ENCODE data around the gene KCNQ1.

The KCNQ1 gene

GRCh38 chr11:2439820-2440219 lies 5.0 kb upstream of the KCNQ1 start:
- in situ Hi-C loops (cut with HindIII; ENCODE audit: low sequenced_read_pairs), result no loop called here
- TF ChIP-seq, protein P1, sequence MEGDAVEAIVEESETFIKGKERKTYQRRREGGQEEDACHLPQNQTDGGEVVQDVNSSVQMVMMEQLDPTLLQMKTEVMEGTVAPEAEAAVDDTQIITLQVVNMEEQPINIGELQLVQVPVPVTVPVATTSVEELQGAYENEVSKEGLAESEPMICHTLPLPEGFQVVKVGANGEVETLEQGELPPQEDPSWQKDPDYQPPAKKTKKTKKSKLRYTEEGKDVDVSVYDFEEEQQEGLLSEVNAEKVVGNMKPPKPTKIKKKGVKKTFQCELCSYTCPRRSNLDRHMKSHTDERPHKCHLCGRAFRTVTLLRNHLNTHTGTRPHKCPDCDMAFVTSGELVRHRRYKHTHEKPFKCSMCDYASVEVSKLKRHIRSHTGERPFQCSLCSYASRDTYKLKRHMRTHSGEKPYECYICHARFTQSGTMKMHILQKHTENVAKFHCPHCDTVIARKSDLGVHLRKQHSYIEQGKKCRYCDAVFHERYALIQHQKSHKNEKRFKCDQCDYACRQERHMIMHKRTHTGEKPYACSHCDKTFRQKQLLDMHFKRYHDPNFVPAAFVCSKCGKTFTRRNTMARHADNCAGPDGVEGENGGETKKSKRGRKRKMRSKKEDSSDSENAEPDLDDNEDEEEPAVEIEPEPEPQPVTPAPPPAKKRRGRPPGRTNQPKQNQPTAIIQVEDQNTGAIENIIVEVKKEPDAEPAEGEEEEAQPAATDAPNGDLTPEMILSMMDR (IDR thresholded peaks at IDR 0.05; ENCODE audit: low read depth, low read length, missing control alignments), result no peak
- H3K4me3 ChIP-seq (ENCODE audit: low read depth, low read length), result no peak overlapping the region
- DNase-seq (ENCODE audit: low read depth), result no peak

DNA sequence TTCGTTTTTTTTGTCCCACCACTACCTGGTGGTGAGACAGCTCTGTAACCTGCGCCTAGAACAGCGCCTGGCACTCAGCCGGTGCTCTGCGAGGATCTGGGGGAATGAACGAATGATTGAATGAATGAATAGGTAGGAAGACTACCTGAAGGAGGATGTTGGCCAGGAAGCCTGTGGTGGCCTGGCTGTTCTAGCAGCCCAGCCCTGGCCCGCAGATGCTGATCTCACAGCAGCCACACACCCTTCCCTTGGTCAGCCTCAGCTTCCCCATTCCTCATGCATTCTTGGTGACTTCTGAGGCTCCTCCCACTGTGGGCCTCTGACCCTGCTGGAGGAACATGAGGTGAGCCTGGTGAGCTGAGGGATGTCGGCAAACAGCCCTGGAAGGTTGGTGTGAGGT lies 4.2 kb upstream of the KCNQ1 start:
- H3K4me3 ChIP-seq (ENCODE audit: low read depth, low read length), result no peak overlapping the region
- no peak for DNase-seq (ENCODE audit: low read depth)
- in situ Hi-C loops (cut with HindIII; ENCODE audit: low sequenced_read_pairs), result no loop called here
- TF ChIP-seq, protein P1 (IDR thresholded peaks at IDR 0.05; ENCODE audit: low read depth, low read length, missing control alignments), result no peak

DNA sequence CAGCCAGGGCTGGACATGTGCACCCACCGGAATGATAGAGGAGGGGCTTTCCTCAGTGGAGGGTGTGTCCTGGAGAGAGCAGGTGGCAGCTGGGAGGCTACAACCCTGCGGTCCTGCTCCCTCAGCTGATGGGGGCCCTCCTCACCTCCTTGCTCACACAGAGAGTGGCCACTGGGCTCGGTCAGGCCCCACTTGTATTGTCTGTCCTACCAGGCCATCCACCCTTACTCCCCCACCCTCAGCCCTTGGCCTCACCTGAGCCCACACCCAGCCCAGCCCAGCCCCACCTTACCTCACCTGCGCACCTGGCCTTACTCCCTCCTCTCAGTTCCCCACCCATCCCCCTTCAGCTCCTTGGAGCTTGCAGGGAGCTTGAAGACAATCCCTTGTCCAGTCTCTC lies 3.6 kb upstream of the KCNQ1 start:
- TF ChIP-seq, protein P1 (IDR thresholded peaks at IDR 0.05; ENCODE audit: low read depth, low read length, missing control alignments), result no peak
- in situ Hi-C loops (cut with HindIII; ENCODE audit: low sequenced_read_pairs), result no loop called here
- no peak overlapping the region for H3K4me3 ChIP-seq (ENCODE audit: low read depth, low read length)
- DNase-seq (ENCODE audit: low read depth), result no peak

DNA sequence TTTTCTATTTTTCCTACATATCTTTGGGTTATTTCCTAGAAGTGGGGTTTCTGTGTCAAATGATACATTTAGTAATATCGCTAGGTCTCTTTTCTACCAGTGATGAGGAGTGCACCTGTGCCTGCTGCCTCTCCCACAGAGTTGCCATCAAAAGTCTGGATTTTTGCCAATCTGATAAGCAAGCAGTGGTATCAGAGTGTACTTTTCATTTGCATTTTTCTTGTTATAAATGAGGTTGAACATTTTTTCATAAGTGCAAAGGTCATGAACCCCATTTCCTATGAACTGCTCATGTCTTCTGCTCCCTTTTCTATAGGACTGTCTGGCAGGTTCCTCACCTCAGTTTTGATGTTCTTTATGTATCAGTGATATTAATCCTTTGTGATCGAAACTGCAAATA lies 2.2 kb upstream of the KCNQ1 start:
- in situ Hi-C loops (cut with HindIII; ENCODE audit: low sequenced_read_pairs), result no loop called here
- TF ChIP-seq, protein P1 (IDR thresholded peaks at IDR 0.05; ENCODE audit: low read depth, low read length, missing control alignments), result no peak
- no peak overlapping the region for H3K4me3 ChIP-seq (ENCODE audit: low read depth, low read length)
- no peak for DNase-seq (ENCODE audit: low read depth)

- in situ Hi-C loops (cut with HindIII; ENCODE audit: low sequenced_read_pairs), result no loop called here
- TF ChIP-seq, protein P1 (IDR thresholded peaks at IDR 0.05; ENCODE audit: low read depth, low read length, missing control alignments), result no peak
- no peak overlapping the region for H3K4me3 ChIP-seq (ENCODE audit: low read depth, low read length)
- no peak for DNase-seq (ENCODE audit: low read depth)
Observed at GRCh38 chr11:2443406-2443805, 1.4 kb upstream of the KCNQ1 start.

DNA sequence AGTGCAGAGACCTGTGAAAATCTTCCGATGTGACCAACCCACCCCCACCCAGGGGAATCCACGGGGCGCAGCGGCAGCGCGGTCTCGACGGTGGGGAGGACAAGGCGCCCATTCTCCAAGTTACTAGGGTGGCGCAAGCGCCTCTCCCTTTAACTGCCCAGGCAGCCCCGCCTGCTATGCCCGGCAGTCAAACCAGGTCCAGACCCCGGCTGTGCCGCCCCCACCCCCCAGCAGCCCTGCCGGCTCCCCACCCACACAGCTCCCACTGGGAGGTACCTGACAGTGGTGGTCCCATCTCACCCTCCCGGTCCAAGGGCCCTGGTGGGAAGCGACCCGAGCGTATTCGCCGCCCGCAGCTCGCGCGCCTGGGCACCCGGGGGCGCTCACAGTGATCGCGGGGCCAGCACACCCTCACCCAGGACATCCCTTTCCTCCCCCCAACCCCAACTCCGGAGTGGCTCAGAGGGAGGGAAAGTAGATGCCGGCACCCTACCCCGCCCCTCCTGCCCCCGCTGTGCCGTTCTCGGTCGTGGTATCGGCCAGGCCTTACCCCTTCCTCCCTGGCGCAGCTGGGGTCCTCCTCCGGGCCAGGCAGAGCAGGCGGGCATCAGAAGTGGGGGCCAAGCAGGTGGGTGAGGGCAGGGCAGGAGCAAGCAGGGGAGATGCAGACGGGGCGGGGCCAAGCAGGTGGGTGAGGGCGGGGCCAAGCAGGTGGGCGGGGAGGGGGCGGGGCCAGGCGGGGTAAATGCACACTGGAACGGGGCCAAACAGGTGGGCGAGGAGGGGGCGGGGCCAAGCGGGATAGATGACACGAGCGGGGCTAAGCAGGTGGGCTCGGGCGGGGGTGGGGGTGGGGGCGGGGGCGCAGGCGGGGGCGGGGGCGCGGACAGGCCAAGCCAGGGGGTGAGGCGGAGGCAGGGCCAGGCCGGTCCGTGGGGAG lies 657 bp upstream of the KCNQ1 start, which contains the start of gene TRPM5:
Gene TRPM5, minus strand, starts transcription at position 634 of the 940 bp plus-strand sequence. CDS start 21,478 bp downstream, outside the sequence.
- no peak for DNase-seq (ENCODE audit: low read depth)
- TF ChIP-seq, protein P1 (IDR thresholded peaks at IDR 0.05; ENCODE audit: low read depth, low read length, missing control alignments), result no peak
- H3K4me3 ChIP-seq (ENCODE audit: low read depth, low read length), result no peak within 1 kb of the TSS
- in situ Hi-C loops (cut with HindIII; ENCODE audit: low sequenced_read_pairs), result no loop called here

All from astrocyte of the cerebellum (primary cell).